Stimulated activated CD8-positive, alpha-beta memory T cell treated with anti-CD3 and anti-CD28 coated beads, Interleukin-7, amount 100 ng/mL, for 48 hours (primary cell): ENCODE results near the gene INO80.

ENCODE experiments used
- DNase-seq, 2 donors: peaks; one replicate each; pipeline ENCODE4 v3.0.0-alpha.2; 2020; ENCODE audit warnings: low read depth in 1 of 2; ENCODE audit errors: extremely low read depth in 1 of 2

INO80 gene

DNA sequence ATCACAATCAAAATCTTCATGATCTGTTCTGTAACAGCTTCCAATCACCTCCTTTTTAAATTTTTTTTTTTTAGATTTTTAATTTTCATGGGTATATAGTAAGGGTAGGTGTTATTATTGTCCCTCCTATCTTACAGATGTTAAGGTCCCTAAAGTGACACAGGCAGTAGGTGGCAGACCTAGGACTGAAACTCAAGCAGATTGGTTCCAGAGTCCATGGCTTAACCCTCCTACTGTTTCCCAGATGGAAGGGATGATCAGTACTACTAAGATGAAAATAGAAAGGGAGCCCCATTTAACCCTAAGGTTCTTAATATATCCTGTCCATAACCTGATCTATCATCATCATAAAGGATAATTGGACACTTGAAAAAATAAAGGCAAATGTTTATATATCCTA is 105.7 kb downstream of the INO80 start:
- no peak for DNase-seq

DNA sequence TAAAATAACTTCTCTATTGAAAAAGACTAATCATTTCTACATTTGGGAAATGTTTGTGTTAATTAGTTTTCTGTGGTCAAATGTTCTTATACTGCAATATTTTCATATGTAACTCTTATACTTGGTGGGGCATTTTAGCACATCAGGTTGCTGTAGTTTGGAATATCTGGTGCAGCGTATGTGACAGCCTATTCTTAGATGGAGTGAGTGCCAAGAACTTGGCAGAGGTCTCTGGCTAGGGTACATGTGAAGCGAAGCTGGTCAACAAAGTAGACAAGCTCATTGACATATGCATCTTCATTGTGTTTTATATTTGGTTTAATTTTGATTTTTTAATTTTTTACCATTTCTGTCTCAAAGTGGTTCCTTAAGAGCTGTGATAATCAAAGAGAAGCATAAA is 109.6 kb downstream of the INO80 start:
- DNase-seq = no peak

DNA sequence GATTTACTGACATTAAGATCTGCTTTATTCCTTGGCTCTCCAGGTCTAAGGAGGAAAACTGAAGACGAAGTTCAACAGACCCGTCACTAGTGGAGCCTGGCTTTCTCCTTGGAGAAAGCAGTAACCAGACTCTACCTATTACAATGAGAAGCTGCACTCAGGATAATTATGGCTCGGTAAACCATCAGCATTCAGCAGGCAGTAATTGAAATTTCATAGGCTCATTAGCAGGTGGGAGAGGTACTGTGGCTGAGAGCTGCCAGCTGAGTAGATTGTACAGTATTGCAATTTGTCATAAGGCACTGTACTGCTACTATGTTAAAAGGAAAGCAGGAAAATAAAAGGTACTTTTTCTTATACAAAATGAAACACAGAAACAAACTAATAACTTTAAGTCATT is 111.6 kb downstream of the INO80 start:
- DNase-seq = no peak

DNA sequence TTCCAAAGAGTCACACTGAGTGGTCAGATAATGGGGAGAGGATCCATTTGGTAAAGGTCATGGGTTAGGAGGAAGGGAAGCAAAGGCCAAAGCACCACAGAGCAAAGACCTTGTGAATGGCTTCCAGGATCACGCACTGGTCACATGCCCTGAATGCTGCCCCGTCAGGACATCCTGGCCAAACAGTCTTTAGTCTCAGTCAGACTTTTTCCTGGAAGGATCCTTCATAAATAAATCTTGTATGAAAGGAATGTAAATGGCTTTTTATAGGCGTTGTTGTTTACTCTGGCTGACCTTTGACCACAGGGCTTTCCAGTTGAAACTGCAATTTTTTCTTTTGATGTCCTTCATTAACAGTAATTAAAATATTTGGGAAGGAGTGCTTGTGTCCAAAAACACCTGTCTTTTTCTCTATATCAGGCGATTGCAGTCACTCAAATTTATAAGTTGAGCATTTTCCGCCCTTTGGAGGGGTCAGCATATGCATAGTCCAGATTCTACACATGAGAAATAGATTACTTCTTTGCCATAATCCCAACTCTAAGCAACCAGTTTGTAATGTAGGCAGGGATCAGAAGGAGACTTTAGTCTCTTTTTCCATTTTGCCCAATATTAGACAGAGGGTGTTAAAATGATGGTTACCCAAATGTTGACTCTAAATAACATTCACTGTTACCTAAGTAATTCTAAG is 114.4 kb downstream of the INO80 start:
- no peak for DNase-seq

DNA sequence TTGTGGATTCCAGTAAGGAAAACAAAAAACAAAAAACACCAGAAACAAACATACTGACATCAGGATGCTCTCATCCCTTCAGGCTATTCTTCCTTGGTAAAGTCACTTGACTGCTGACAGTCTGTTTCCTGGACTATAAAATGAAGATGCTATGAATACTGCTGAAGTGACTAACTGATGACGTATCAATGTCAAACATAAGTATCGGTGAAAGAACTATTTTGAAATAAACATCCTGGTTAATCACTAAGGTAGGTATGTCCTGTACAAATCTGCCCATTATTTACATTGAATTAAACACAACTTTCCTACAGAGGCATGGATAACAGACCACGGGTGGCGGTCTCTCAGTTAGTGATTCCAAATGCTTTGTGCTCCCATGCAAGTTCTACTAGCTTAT is 116.9 kb downstream of the INO80 start:
- no peak for DNase-seq

DNA sequence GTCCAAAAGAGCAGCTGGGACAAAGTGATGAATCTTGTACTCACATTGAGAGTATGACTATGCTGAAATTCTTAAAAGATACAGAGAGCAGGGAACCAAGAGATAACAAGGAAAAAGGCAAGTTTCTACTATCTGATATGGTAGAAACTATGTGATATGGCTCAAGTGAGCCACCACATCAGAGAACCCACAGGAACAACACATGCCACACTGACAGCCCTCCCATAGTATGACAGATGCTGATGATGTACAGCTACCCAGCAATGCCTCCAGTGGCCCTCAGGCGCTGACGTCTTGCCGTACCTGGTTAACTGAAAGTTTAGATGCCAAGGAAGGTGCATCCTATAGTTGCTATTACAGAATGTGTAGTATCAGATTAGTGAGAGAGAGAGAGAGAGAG is 120.4 kb downstream of the INO80 start:
- peak in 1 of 2 donors; percentile 17 for DNase-seq

DNA sequence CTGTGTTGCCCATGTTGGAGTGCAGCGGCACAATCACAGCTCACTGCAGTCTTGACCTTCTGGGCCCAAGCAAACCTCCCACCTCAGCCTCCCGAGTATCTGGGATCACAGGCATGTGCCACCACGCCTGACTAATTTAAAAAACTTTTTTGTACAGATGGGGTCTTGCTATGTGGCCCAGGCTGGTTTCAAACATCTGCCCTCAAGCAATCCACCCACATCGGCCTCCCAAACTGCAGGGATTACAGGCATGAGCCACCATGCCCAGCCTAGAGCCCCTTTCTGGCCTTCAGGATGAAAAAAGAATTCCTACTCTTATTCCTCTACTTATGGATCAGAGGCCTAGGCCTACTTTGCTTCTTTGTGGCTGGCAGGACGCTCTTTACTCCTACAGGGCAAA is 123.3 kb downstream of the INO80 start:
- DNase-seq = no peak

DNA sequence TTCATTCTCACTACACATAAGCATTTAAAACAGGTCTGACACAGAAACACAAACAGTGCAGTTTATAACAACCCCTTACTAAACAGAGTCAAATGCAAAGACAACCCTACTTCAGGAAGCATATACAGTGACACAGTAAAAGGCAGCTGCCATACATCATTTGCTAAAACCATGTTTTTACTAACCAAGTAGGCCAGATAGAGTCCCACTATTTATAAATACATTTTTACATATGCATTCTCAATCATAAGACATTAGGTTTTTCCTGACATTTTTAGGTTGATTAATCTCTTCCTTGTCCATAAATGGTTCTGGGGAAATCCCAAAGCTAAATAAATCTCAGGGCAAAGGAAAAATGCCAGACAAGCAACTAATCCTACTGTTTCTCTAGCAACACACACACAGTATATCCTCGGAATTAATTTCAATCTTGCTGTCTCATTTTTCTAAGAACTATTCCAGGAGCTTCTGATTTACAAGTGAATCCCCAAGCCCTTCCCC is 123.8 kb downstream of the INO80 start:
- no peak for DNase-seq

DNA sequence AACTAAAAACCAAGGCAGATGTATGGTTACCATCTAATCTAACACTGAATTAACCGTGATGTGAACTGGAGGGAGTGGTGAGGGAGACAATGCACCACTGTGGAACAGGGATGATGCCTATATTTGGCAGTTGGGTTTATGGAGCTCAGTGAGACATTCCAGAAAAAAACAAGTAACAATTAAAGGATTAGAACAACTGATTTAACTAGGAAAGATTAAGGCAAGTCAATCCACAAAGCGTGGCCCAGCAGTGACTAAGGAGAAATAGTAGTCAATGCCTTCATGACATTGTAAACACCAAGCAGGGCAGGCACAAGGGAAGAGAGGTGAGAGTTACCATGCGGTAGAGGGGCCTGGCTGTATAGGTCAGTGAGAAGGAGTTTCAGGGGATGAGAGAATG is 124.7 kb downstream of the INO80 start:
- no peak for DNase-seq

DNA sequence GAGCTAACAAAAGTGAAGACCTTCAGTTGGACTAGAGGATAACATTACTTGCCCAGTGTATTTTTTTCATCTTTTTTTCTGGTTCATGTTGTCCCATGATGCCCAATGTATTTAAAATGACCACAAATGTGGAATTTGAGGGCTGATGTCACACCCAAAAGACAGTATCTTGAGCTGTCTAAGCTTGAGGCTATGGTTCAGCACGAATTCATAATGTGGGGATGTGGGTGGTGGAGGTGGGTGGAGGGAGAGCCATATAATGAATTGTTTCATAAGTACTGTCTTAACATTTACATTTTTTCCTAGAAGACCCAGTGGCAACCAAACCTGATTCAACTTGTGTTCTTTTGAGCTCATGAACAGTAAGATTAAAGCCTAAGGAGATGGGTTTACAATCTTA is 125.3 kb downstream of the INO80 start:
- DNase-seq = no peak

DNA sequence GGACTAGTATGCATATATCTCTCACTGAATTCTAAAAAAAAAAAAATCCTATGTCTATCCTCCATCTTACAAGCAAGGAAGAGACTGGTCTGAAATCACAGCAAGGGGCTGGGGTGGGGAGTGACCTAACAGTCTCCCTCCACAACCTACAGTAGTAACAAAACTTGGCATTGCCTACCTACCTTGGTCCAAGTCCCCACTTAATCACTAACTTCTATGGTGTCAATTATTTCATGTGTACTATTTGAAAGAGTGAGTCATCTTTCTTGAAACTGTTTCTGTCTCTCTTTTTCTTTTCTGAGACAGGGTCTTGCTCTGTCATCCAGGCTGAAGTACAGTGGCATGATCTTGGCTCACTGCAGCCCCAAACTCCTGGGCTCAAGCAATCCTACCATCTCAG is 126.0 kb downstream of the INO80 start:
- DNase-seq = no peak

DNA sequence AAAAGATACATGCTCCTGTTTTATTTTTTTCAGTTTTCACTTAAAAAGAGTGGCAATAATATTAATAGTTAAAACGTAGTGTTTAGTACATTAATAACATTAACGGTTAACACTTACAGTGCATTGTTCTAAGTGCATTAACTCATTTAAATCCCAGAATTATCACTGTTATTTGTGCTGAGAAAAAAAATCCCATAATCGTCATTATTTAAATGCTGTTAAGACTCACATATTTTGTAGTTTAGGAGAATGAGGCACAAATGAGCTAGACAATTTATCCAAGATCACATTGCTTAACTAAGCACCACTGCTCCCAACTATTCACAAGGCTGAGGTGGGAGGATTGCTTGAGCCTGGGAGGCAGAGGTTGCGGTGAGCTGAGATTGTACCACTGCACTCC is 127.9 kb downstream of the INO80 start:
- no peak for DNase-seq

DNA sequence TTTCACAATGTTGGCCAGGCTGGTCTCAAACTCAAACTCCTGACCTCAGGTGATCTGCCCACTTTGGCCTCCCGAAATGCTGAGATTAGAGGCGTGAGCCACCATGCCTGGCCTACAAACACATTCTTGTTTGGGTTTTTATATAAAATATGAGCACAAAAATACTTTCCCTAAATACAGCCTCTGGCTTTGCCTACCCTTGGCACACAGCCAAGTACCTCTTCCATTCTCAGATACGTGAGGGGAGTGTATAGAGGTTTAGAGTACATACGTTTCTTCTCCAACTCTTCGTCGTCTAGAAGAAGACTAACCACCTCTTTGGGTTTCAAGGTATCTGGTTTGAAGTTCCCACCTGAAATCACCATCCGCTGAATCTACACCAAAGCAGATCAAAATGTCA is 129.3 kb downstream of the INO80 start:
- no peak for DNase-seq

DNA sequence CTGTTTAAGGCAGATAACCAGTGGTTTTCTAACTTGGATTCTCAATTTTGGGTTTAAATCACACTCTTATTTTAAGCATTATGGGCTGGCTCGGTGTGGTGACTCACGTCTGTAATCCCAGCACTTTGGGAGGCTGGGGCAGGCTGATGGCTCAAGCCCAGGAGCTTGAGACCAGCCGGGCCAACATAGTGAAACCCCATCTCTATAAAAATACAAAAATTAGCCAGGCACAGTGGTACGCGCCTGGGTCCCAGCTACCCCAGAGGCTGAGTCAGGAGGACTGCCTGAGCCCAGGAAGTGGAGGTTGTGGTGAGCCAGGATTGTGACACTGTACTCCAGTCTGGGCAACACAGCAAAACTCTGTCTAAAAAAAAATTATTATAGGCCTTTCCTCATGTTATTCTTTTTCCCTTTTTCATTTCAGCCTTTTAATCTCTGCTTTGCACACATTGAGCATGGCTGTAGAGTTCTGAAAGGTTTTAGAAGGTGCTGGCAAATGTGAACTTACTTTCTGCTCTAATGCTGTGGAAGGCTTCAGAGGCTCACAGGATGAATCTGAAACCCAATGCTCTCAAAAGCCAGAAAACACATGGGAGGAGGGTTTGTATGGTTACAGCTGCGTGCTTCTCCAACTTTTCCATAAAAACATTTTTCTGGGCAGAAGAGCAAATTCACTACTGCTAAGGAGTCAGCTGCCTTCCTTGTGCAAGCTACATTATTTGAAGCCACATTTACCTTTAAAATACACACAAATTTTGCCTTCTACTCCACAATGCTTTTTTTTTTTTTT is 130.3 kb downstream of the INO80 start:
- DNase-seq = no peak

DNA sequence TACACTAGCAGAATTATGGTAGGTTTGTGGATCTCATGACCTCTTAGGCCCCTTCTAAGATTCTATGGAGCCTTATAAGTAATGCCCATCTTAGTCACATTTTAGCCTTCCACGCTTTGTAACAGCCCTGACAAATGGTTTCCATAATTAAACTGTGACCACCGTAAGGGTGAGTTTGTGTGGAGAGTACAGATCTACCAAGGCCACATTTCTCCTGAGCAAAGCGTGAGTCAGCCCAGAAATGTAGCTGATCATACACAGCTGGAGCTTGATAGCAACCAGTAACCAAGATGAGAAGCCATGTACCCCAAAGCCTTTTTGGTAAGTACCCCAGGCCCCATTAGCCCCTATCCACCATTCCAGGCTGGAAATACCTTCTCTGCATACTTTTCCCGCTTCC is 131.1 kb downstream of the INO80 start:
- no peak for DNase-seq

DNA sequence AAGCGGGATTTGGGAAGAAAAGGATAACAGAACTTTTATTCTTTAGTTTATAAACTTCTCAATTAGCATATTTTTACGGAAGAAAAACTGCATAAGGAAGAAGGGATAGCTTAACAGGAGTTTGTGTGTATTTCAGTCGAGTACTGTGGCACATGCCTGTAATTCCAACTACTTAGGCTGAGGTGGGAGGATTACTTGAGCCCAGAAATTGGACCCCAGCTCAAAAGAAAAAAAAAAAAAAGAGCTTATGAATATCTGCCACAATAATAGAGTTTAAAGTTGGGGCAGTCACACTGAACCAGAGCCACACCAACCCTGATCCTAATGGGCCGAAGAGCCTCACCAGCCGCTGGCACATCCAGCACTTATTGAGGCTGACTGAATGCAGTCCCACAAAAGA is 131.7 kb downstream of the INO80 start:
- no peak for DNase-seq

DNA sequence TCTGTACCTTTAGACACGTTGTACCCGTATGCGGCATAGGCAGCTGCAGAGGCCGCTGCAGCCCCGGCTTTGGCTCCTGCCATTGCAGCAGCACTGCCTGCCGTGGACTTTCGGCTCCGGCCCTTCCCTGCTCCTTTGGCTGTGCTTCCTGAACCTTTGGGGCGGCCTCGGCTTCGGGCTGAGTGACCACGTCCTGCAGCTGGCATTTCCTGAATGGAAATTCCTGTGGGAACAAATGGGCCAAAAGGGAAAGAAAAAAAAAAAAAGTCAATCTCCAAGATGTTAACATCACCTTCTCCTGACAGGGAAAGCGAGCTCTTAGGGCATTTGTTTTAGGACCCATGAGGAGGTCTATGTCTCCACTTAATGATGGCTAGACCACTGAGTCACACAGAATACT is 133.2 kb downstream of the INO80 start:
- no peak for DNase-seq

DNA sequence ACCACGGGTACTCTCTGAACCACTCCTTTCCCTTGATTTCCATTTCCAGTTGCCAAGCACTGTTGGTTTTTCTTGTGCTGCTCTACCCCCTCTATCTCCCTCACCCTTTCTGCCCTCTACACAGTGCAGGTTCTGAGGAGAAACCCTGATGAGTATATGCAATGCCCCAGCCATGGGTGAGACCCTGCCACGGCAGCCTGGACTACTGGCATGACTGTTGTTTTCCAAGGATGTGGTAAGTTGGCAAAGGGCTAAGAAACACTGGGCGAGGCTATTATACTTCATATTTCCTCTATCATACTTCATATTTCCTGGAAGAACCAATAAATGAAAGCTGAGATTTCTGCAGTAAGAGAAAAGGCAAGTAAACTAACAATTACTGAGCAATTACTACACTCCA is 134.9 kb downstream of the INO80 start:
- no peak for DNase-seq

DNA sequence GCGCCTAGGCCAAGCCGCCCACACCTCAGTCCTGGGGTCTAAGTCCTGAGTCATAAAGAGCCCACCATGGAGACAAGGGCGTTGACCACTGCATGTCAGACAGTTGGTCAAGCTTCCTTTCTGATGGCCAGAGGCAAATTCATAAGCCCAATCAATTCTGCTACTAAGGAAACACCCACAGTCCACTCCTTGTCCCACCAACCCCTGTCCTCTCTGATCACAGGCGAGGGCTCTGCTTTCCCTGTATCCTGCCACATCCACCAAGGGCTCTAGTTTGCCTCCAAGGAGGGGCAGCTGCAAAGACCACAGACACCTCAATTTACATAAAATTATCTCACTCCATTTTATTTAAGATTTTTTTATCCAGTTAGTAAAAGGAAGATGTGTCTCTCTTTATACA is 137.5 kb downstream of the INO80 start:
- DNase-seq = no peak

DNA sequence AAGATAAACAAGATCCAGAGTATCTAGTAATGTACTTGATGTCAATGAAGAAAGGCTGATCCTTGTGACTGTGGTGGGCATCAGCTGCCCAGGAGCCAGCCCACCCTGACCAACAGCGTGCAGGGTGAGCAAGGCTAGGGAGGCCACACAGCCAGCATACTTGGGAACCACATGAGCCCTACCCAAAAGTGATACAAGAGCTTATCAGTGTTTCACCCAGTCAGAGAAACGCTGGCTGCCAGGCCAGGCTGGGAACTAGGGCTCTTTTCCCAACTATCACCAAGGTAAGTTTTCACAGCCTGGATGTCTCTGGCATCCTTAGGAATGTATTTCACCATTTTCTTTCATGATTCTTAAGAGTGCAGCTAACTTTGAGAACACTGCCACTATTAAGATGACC is 137.9 kb downstream of the INO80 start:
- DNase-seq = no peak

DNA sequence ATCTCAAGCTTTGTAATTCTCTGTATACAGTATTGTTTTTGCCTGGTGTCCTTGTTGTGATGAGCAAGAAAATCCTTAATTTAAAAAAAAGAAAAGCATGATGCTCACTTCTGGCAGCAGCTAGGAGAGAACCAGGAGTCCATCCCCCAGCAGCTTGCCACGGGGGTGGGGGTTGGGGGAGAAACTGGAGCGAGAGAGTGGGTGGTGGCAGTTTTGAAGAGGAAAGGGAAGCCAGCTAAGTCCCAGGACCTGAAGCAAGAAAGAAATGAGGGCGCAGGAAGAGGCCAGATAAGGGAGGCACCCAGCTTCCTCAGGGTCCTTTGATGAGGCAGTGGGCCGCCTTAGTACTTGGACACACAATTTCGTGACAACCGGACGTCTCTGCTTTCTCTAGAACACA is 139.3 kb downstream of the INO80 start:
- DNase-seq = no peak

DNA sequence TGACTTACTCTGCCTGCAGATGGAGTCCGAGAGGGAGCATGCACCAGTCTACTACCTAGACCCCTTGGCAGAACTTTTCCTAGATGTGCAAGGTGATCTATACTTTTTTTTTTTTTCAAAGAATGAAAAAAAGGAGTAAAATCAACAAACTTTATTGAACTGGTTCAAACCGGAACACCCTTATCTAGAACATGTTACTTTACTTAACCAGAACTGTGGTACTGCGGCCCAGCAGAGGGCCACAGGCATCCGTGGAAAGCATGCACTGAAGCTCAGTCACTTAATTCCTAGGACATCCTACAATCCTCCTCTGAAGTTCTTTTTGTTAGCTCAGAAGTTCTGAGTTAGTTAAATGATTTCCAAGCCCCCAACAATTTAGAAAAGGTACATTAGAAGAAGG is 141.2 kb downstream of the INO80 start:
- no peak for DNase-seq

DNA sequence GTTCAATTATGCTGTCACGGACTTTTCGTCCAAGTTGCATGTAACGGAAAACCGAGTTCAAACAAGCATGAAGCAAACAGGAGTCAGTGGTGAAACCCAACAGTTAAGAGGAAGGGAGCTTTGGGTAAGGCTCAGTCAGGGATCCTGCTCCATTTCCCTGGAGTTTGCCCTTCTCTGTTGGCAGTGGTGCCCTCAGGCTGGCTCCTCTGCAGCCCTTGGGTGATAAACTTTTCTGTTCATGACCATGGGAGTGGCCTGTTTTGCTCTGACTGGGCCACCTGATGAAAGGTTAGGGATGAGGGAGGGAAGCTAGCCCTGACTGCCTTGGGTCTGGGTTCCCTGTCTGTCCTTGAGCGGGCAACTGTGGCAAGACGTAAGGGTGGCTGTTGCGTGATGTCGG is 146.7 kb downstream of the INO80 start:
- no peak for DNase-seq
